Measurements from ENCODE around the gene SH3TC1.

The SH3TC1 gene

GRCh38 chr4:8224975-8225625, 26.0 kb downstream of the SH3TC1 start:
- Histone ChIP-seq H3K79me2 (ENCODE audit: insufficient read depth, low read length) (peaks cover 7% of the 10 kb centered on the region), H3K9me2 (ENCODE audit: low read depth, low read length) (no peaks in the 10 kb centered on the region), H4K20me1 (ENCODE audit: insufficient read depth, low read length) (no peaks in the 10 kb centered on the region), H2AFZ (ENCODE audit: low read length) (no peak overlapping the region), H3K9ac (ENCODE audit: low read length) (no peak overlapping the region), H3K9me3 (ENCODE audit: low read length) (no peaks in the 10 kb centered on the region), H3K36me3 (ENCODE audit: insufficient read depth, low read length) (0 out of 2 replicates have a peak, but pooled peaks cover under 1% of the 10 kb centered on the region), H3K4me2 (ENCODE audit: low read length) (no peak overlapping the region), H3F3A (ENCODE audit: insufficient read depth, low read length) (no peaks in the 10 kb centered on the region), H3K4me3 (ENCODE audit: low read depth, low read length, poor library complexity, severe bottlenecking) (no peak overlapping the region), H3K27ac (ENCODE audit: low read depth, low read length, poor library complexity, severe bottlenecking) (no peak overlapping the region), H3K4me1 (ENCODE audit: insufficient read depth, low read length, severe bottlenecking) (peaks cover 18% of the 10 kb centered on the region), H3K27me3 (ENCODE audit: insufficient read depth, low read length) (no peaks in the 10 kb centered on the region)
- TF ChIP-seq EZH2 (IDR thresholded peaks at IDR 0.05; ENCODE audit: borderline replicate concordance, low read length): no peak
- no peak for TF ChIP-seq CTCF (IDR thresholded peaks at IDR 0.05; ENCODE audit: low read length)

GRCh38 chr4:8225706-8226443, 26.8 kb downstream of the SH3TC1 start:
- no peaks in the 10 kb centered on the region for H3K9me3 ChIP-seq (ENCODE audit: low read length)
- peaks cover 24% of the 10 kb centered on the region for H3K4me1 ChIP-seq (ENCODE audit: insufficient read depth, low read length, severe bottlenecking)
- no peak overlapping the region for H3K4me3 ChIP-seq (ENCODE audit: low read depth, low read length, poor library complexity, severe bottlenecking)
- no peaks in the 10 kb centered on the region for H3F3A ChIP-seq (ENCODE audit: insufficient read depth, low read length)
- no peaks in the 10 kb centered on the region for H4K20me1 ChIP-seq (ENCODE audit: insufficient read depth, low read length)
- H3K9me2 ChIP-seq (ENCODE audit: low read depth, low read length): no peaks in the 10 kb centered on the region
- H3K4me2 ChIP-seq (ENCODE audit: low read length): no peak overlapping the region
- no peak overlapping the region for H3K9ac ChIP-seq (ENCODE audit: low read length)
- H2AFZ ChIP-seq (ENCODE audit: low read length): no peak overlapping the region
- H3K36me3 ChIP-seq (ENCODE audit: insufficient read depth, low read length): 0 out of 2 replicates have a peak, but pooled peaks cover 1% of the 10 kb centered on the region
- H3K27ac ChIP-seq (ENCODE audit: low read depth, low read length, poor library complexity, severe bottlenecking): no peak overlapping the region
- H3K27me3 ChIP-seq (ENCODE audit: insufficient read depth, low read length): no peaks in the 10 kb centered on the region
- peaks cover 13% of the 10 kb centered on the region for H3K79me2 ChIP-seq (ENCODE audit: insufficient read depth, low read length)
- TF ChIP-seq CTCF (IDR thresholded peaks at IDR 0.05; ENCODE audit: low read length) (no peak), EZH2 (IDR thresholded peaks at IDR 0.05; ENCODE audit: borderline replicate concordance, low read length) (no peak)

GRCh38 chr4:8227201-8227770, 28.2 kb downstream of the SH3TC1 start:
- TF ChIP-seq CTCF (IDR thresholded peaks at IDR 0.05; ENCODE audit: low read length): no peak
- TF ChIP-seq EZH2 (IDR thresholded peaks at IDR 0.05; ENCODE audit: borderline replicate concordance, low read length): no peak
- Histone ChIP-seq H3K27ac (ENCODE audit: low read depth, low read length, poor library complexity, severe bottlenecking) (peak overlapping the region; percentile 98), H3K36me3 (ENCODE audit: insufficient read depth, low read length) (peaks cover 8% of the 10 kb centered on the region), H3K4me2 (ENCODE audit: low read length) (no peak overlapping the region; the same call in 1 of the 2 replicates), H3K4me1 (ENCODE audit: insufficient read depth, low read length, severe bottlenecking) (peaks cover 34% of the 10 kb centered on the region), H3F3A (ENCODE audit: insufficient read depth, low read length) (no peaks in the 10 kb centered on the region), H3K79me2 (ENCODE audit: insufficient read depth, low read length) (peaks cover 18% of the 10 kb centered on the region), H3K4me3 (ENCODE audit: low read depth, low read length, poor library complexity, severe bottlenecking) (no peak overlapping the region), H4K20me1 (ENCODE audit: insufficient read depth, low read length) (no peaks in the 10 kb centered on the region), H2AFZ (ENCODE audit: low read length) (no peak overlapping the region), H3K9ac (ENCODE audit: low read length) (no peak overlapping the region; the same call in 1 of the 2 replicates), H3K9me3 (ENCODE audit: low read length) (no peaks in the 10 kb centered on the region), H3K27me3 (ENCODE audit: insufficient read depth, low read length) (no peaks in the 10 kb centered on the region), H3K9me2 (ENCODE audit: low read depth, low read length) (no peaks in the 10 kb centered on the region)
